Measurements from ENCODE around the gene NABP2. TPM values are rescaled to one million over a fixed set of nuclear protein-coding genes. Genes with fewer than 3 reads are reported as not detected.

Gene NABP2
- total and polyA plus RNA-seq, 2 of the 4 experiments (the other 2 are of a cell fraction): 29.2 to 37.4 TPM

DNA sequence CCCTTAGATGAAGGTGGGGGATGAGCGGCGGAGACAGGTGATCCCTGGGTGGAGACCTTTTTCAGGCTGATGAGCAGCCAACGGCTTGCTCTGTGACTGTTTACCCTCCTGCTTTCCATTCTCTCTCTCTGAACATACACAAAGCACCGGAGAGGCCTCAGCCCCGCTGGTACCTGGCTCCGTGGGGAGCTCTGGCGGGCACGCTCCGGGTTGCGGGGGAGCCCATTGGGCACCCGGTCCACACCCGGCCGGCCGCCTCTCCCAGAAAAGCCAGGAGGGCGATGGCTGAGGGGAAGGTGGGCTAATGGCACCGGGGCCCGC lies 35.4 kb upstream of the NABP2 start:
- Histone ChIP-seq H4K5ac (ENCODE audit: low read depth, low read length) (no peak overlapping the region), H3K9me1 (ENCODE audit: insufficient read depth, low read length) (peaks cover 5% of the 10 kb centered on the region; the same call in 1 of the 2 replicates), H3K9me3 (ENCODE audit: control insufficient read depth, insufficient read depth, low read length) (no peaks in the 10 kb centered on the region), H3K4ac (ENCODE audit: low read depth, low read length) (peak overlapping the region; percentile 72), H2AFZ (replicated peaks; ENCODE audit: low read length, poor library complexity) (peak overlapping the region; percentile 84), H3K79me1 (ENCODE audit: low read depth in 1 of 2, low read length in 2 of 2) (peaks cover 23 to 46% of the 10 kb centered on the region in 2 experiments), H3K4me1 (ENCODE audit: control insufficient read depth, insufficient read depth, low read length) (peaks cover 7% of the 10 kb centered on the region), H3K36me3 (ENCODE audit: control insufficient read depth, insufficient read depth, low read length) (peaks cover 13% of the 10 kb centered on the region), H2BK15ac (ENCODE audit: low read depth, low read length) (no peak overlapping the region), H2BK20ac (ENCODE audit: low read depth, low read length) (no peak overlapping the region), H3K14ac (replicated peaks; ENCODE audit: low read depth, low read length) (peak overlapping the region; percentile 97), H2BK5ac (ENCODE audit: low read depth, low read length, poor library complexity, severe bottlenecking) (peak overlapping the region; percentile 60), H3K18ac (ENCODE audit: low read depth, low read length) (no peak overlapping the region), H2AK9ac (replicated peaks; ENCODE audit: low read depth, low read length, poor library complexity) (peak overlapping the region; percentile 98), H4K8ac (ENCODE audit: low read depth in 2 of 2, low read length in 2 of 2) (peak overlapping the region in 1 of 2 experiments; percentile 41; a peak in 2 of 4 replicates), H2BK120ac (ENCODE audit: low read depth, low read length) (no peak overlapping the region; the same call in 1 of the 2 replicates), H4K91ac (ENCODE audit: insufficient read depth, low read depth, low read length) (peak overlapping the region; percentile 69), H3K27me3 (ENCODE audit: control insufficient read depth, insufficient read depth, low read length) (no peaks in the 10 kb centered on the region), H3K4me3 (ENCODE audit: insufficient read depth, low read depth, low read length) (peak overlapping the region; percentile 95), H3K4me2 (ENCODE audit: low read depth, low read length) (peak overlapping the region; percentile 97), H2AK5ac (ENCODE audit: low read depth, low read length) (peak overlapping the region; percentile 64), H4K20me1 (ENCODE audit: insufficient read depth, low read length) (peaks cover 14% of the 10 kb centered on the region; the same call in 1 of the 2 replicates), H3K23ac (ENCODE audit: low read depth, low read length) (peak overlapping the region; percentile 92; the same call in 1 of the 2 replicates), H3K27ac (ENCODE audit: insufficient read depth, low read length) (peak overlapping the region; percentile 75), H3K56ac (ENCODE audit: extremely low read depth, insufficient read depth, low read length) (peak overlapping the region; percentile 8; the same call in 1 of the 2 replicates), H3K9ac (ENCODE audit: low read depth, low read length) (peak overlapping the region; percentile 95)
- intact Hi-C loops (cut with micrococcal nuclease) (loop anchor here (1.0 to 2.0 kb wide), 2 partner anchors 62 to 69 kb away; no protein-coding TSS in a partner anchor), dilution Hi-C loops (cut with HindIII; ENCODE audit: low sequenced_read_pairs, unreplicated experiment) (no loop called here), in situ Hi-C loops (cut with MboI; ENCODE audit: low sequenced_read_pairs) (loop anchor here (5.0 kb wide), 1 partner anchor 61 kb away; the partner anchor contains the start of gene ESYT1)
- BruUV-seq (replicated peaks): no TSS peak
- CTCF ChIA-PET: interaction anchor here (0.7 to 2.6 kb wide), 13 partner anchors 10 to 275 kb away, joined by 3 to 27 read pairs (median 5); partner anchors contain the start of genes ANKRD52, ESYT1, RNF41 and ZC3H10
- ATAC-seq (ENCODE audit: low read depth) (peak; percentile 1), DNase-seq (no peak)
- WGBS, 2 experiments (ENCODE audit: extremely low coverage in 2 of 2, insufficient read length in 1 of 2): no CpG with 5 or more reads among the region's 17 CpGs
- POLR2A ChIA-PET (ENCODE audit: unreplicated experiment): interaction anchor here (1.3 kb wide), 1 partner anchor 33 kb away, joined by 5 read pairs; the partner anchor contains the start of gene RNF41
- no peak for TF ChIP-seq POLR2A (IDR thresholded peaks at IDR 0.05; ENCODE audit: low read depth, low read length)
- no peak for TF ChIP-seq CHD1 (IDR thresholded peaks at IDR 0.05; ENCODE audit: low read depth, low read length)
- no peak for TF ChIP-seq SMC3 (IDR thresholded peaks at IDR 0.05; ENCODE audit: low read depth, low read length)
- no peak for TF ChIP-seq MXI1 (IDR thresholded peaks at IDR 0.05; ENCODE audit: borderline replicate concordance, low read depth, low read length)
- TF ChIP-seq RCOR1 (IDR thresholded peaks at IDR 0.05; ENCODE audit: insufficient replicate concordance, low read length): no peak
- TF ChIP-seq, protein P1, sequence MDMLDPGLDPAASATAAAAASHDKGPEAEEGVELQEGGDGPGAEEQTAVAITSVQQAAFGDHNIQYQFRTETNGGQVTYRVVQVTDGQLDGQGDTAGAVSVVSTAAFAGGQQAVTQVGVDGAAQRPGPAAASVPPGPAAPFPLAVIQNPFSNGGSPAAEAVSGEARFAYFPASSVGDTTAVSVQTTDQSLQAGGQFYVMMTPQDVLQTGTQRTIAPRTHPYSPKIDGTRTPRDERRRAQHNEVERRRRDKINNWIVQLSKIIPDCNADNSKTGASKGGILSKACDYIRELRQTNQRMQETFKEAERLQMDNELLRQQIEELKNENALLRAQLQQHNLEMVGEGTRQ (IDR thresholded peaks at IDR 0.05; ENCODE audit: low read depth, low read length): no peak
- no peak for TF ChIP-seq MAZ (IDR thresholded peaks at IDR 0.05; ENCODE audit: borderline replicate concordance, low read depth, low read length)
- TF ChIP-seq BHLHE40 (IDR thresholded peaks at IDR 0.05; ENCODE audit: low read depth, low read length): no peak
- TF ChIP-seq, protein P2, sequence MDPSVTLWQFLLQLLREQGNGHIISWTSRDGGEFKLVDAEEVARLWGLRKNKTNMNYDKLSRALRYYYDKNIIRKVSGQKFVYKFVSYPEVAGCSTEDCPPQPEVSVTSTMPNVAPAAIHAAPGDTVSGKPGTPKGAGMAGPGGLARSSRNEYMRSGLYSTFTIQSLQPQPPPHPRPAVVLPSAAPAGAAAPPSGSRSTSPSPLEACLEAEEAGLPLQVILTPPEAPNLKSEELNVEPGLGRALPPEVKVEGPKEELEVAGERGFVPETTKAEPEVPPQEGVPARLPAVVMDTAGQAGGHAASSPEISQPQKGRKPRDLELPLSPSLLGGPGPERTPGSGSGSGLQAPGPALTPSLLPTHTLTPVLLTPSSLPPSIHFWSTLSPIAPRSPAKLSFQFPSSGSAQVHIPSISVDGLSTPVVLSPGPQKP (IDR thresholded peaks at IDR 0.05; ENCODE audit: borderline replicate concordance, low read depth, low read length): no peak
- no peak for TF ChIP-seq MAFK (IDR thresholded peaks at IDR 0.05; ENCODE audit: low read depth, low read length)
- no peak for TF ChIP-seq RFX5 (IDR thresholded peaks at IDR 0.05; ENCODE audit: low read depth, low read length)
- TF ChIP-seq, protein P3, sequence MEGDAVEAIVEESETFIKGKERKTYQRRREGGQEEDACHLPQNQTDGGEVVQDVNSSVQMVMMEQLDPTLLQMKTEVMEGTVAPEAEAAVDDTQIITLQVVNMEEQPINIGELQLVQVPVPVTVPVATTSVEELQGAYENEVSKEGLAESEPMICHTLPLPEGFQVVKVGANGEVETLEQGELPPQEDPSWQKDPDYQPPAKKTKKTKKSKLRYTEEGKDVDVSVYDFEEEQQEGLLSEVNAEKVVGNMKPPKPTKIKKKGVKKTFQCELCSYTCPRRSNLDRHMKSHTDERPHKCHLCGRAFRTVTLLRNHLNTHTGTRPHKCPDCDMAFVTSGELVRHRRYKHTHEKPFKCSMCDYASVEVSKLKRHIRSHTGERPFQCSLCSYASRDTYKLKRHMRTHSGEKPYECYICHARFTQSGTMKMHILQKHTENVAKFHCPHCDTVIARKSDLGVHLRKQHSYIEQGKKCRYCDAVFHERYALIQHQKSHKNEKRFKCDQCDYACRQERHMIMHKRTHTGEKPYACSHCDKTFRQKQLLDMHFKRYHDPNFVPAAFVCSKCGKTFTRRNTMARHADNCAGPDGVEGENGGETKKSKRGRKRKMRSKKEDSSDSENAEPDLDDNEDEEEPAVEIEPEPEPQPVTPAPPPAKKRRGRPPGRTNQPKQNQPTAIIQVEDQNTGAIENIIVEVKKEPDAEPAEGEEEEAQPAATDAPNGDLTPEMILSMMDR (conservative IDR thresholded peaks at IDR 0.05; ENCODE audit: low read depth, low read length): no peak
- TF ChIP-seq RAD21 (IDR thresholded peaks at IDR 0.05; ENCODE audit: low read length): no peak
- TF ChIP-seq NFE2L2 (IDR thresholded peaks at IDR 0.05; ENCODE audit: low read depth, low read length): no peak
- no peak for TF ChIP-seq CEBPB (IDR thresholded peaks at IDR 0.05; ENCODE audit: low read depth, low read length)
- TF ChIP-seq FOS (IDR thresholded peaks at IDR 0.05; ENCODE audit: low read depth, low read length): no peak
